DMS53 treated with DMSO at 0.1 percent for 48 hours (cell line): ENCODE measurements around the gene CAMK1.

Experiments used
- DNase-seq: peaks from one replicate; lab custom pipeline; 2025; ENCODE audit not compliant: unreplicated experiment; lab: John Stamatoyannopoulos, UW

CAMK1 gene

GRCh38 chr3:9743548-9743947 is 26.2 kb downstream of the CAMK1 start:
- DNase-seq, result no peak

DNA sequence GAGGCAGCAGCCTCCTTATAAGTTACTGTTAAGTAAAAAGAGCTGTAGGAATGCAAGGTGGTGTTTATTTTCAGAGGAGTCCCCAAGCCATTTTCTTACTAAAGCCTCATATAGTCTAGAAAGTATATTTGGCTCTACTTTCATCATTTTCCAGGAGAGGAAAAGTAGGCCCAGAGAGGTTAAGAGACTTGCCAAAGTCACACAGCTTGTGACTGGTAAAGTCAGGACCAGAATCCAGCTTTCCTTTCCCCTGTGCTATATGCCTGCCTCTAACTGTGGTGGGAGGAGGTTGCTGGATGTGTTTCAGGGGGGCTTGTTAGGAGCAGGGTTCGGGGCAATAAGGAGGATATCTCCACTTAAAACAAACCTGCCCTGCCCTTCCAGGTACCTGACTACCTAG is 27.2 kb downstream of the CAMK1 start:
- DNase-seq, result no peak

DNA sequence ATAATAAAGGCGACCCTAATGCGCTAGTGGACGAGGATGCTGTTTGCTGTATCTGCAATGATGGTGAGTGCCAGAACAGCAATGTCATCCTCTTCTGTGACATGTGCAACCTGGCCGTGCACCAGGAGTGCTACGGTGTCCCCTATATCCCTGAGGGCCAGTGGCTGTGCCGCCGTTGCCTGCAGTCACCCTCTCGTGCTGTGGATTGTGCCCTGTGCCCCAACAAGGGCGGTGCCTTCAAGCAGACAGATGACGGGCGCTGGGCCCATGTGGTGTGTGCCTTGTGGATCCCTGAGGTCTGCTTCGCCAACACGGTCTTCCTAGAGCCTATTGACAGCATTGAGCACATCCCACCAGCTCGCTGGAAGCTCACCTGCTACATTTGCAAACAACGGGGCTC is 30.6 kb downstream of the CAMK1 start:
- DNase-seq, result no peak

- no peak for DNase-seq
Measured at GRCh38 chr3:9736831-9737230, 32.9 kb downstream of the CAMK1 start.

- DNase-seq, result no peak
Measured at GRCh38 chr3:9732740-9733115, 37.0 kb downstream of the CAMK1 start.

DNA sequence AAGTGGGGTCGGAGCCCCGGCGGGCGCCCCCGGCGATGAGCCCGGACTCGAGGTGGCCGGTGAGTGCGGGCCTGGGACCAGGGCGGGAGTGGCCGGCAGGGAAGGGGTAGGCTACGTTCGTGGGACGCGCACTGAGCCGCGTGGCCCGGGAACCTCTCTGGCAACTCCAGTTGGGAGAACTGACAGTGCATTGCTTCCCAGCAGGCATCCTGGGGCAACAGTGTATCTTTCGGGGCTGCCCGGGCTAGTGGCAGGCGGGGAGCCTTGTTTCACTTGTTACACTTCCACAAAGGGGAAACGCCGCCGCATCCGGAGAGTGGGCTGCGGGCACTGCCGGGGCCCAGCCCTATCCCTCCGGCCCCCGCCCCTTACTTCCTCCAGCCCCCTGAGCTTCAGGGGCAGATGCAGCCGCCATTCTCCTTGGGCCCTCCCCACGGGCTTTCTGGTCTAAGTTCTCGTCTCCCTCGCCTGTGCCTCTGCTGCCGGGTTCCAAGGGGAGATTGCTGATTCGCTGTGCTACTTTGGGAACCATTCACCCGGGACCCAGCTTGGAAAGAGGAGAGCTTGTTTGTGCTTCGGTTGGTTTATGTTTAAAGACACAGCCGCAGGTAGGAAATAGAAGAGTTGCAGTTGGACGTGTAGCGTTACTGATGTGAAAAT is 37.5 kb downstream of the CAMK1 start:
- no peak for DNase-seq

DNA sequence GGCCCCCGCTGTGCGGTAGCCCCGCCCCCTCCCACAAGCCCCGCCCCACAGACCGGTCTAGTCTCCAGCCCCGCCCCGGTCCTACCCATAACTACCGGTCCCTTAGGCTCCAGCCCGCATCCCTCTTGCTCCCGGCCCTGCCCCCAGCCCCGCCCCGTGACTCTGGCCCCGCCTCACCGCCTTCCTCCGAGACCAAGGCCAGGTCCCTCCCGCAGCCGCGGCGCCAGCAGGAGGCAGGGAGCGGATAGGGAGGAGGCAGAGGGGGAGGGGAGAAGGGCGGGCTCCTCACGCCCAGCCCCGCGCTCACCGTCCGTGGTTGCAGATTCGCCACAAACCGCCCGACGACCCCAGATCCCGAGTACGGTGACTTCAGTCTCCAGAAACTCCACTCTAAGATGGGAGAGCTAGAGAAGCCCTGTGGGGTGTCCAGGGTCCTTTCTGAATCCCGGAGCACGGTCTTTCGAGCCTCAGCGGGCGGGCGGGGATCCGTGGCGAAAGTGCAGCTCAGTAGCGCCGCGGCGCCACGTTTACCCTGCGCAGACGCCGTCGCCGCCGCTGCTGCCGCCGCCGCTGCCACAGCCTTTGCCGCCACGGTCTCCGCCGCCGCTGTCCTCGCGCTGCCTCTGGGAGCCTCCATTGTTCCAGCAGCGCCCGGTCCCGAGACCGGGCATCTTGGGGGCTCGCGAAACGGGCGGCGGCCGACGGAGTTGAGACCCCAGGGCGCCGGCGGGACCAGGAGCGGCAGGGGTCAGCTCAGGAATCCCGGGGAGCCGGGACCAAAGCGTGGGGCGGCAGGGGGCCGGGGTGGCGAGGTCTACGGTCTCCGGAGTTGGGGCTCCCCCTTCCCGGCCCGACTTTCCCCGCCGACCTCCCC is 38.3 kb downstream of the CAMK1 start, which contains the start of gene BRPF1:
TSS of gene BRPF1 (plus strand) at position 530 of the 874 bp plus-strand sequence. CDS start 2,406 bp downstream, outside the sequence.
- DNase-seq, result peak; percentile 46

- DNase-seq, result no peak
Measured at GRCh38 chr3:9730657-9731205, 39.0 kb downstream of the CAMK1 start.

- no peak for DNase-seq
Measured at GRCh38 chr3:9729419-9729818, 40.3 kb downstream of the CAMK1 start.

- no peak for DNase-seq
Measured at GRCh38 chr3:9727743-9728142, 42.0 kb downstream of the CAMK1 start.

- no peak for DNase-seq
Measured at GRCh38 chr3:9727041-9727595, 42.6 kb downstream of the CAMK1 start.

GRCh38 chr3:9725775-9726515 is 43.8 kb downstream of the CAMK1 start:
- no peak for DNase-seq

- no peak for DNase-seq
Measured at GRCh38 chr3:9721700-9722060, 48.1 kb downstream of the CAMK1 start.

GRCh38 chr3:9721015-9721699 is 48.6 kb downstream of the CAMK1 start:
- no peak for DNase-seq

DNA sequence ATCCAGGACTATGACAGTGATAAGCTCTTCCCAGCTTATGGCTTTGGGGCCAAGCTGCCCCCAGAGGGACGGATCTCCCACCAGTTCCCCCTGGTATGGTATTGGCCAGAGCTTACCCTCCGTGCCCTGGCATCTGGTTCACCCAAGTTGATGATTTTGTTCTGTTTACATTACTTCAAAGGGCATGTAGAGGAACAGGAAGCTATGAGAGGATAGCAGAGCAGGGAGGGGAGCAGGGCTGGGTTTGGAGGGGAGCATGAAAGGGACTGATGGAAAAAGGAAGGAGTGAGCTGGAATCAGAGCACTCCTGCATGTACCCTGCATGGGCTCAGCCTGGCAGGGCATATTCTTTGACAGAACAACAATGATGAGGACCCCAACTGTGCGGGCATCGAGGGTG is 51.6 kb downstream of the CAMK1 start:
- DNase-seq, result no peak

DNA sequence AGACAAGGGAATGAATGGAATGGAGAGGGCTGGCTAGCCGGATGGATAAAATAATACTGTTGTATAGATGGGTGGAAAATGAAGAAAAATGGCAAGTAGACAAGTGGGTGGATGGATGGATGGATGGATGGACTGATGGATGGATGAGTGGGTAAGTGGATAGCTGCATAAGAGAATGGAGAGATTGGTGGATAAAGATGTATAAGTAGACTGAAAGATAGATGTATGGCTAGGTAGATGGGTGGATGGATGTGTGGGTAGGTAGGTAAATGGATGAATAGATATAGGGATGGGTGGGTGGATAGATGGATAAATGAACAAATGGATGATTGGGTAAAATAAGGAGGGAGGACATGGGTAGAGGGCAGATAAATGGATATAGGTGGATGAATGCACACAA is 52.2 kb downstream of the CAMK1 start:
- DNase-seq, result no peak

GRCh38 chr3:9716801-9717555 is 52.8 kb downstream of the CAMK1 start:
- DNase-seq, result no peak

DNA sequence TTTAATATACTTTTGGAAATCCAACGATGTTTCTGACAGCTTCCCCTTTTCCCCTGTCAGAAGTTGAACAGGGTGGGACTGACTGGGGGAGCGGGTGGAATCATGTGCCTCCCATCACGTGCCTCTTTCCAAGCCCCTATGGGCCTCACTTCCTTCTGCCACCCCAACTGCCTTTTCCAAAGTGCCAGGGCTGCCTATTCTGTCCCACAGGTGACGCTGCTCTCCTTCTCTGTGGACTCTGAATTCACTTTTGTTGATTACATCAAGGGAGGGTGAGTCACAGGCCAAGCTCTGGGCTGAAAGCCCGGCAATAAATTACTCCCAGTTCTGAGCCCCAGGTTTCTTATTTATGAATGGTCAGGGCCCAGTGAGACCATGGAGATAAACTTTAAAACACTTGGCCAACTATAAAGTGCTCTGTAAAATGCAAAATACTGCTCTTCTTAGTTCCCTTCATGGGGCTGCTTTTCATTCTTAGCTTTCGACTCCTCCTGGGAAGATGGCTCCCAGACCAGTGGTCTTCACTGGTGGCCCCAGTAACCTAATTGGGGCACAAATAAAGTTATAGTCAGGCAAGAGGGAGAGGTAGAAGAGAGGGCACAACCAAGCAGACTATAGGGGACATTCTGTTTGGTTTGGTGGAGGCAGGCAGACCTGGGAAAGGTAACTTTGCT is 53.8 kb downstream of the CAMK1 start:
- DNase-seq, result no peak

- no peak for DNase-seq
Measured at GRCh38 chr3:9715136-9715535, 54.6 kb downstream of the CAMK1 start.
